A673 (cell line): Measurements from ENCODE around the gene MEOX2. TPM values are rescaled to one million over a fixed set of nuclear protein-coding genes. Genes with fewer than 3 reads are reported as not detected.

Experiments used
- BruUV-seq: library from RNA; stranded (reverse); fragments of 400-500 nt; replicated peaks from 2 replicates; lab custom pipeline; 2021; lab: Mats Ljungman, UMichigan
- CTCF ChIA-PET: fragments of 300-600 bp; sonication (Branson Sonifier 250); formaldehyde crosslinking; loops from one replicate; lab custom pipeline; 2022; ENCODE audit warnings: antibody characterized with exemption; lab: Charles Lee
- POLR2A ChIA-PET: fragments of 300-600 bp; sonication (Branson Sonifier 250); formaldehyde crosslinking; loops from one replicate; lab custom pipeline; 2022; ENCODE audit warnings: antibody characterized with exemption; ENCODE audit not compliant: low non-redundant PET; lab: Charles Lee
- DNase-seq: peaks from one replicate; pipeline ENCODE4 v3.0.0-alpha.2; 2015; ENCODE audit warnings: low spot score
- H3K27ac ChIP-seq: fragments of 200-600 bp; sonication (generic); 2 replicates; pipeline ENCODE4 v1.5.1; 2016; ENCODE audit warnings: mixed run types, low read depth, mild to moderate bottlenecking, mixed read lengths, antibody characterized with exemption, low read length; ENCODE audit not compliant: poor library complexity, severe bottlenecking
- H3K27me3 ChIP-seq: fragments of 200-600 bp; sonication (generic); replicated peaks from 2 replicates; pipeline ENCODE4 v1.6.1; 2017; ENCODE audit warnings: mixed run types, low read depth, mild to moderate bottlenecking, mixed read lengths, antibody characterized with exemption, low read length; ENCODE audit not compliant: insufficient read depth, poor library complexity
- H3K36me3 ChIP-seq: fragments of 200-600 bp; sonication (generic); 2 replicates; pipeline ENCODE4 v1.6.1; 2016; ENCODE audit warnings: mixed run types, mild to moderate bottlenecking, mixed read lengths, antibody characterized with exemption, low read length; ENCODE audit not compliant: insufficient read depth, poor library complexity, severe bottlenecking
- H3K4me1 ChIP-seq: fragments of 200-600 bp; sonication (generic); 2 replicates; pipeline ENCODE4 v1.6.1; 2017; ENCODE audit warnings: mixed run types, mild to moderate bottlenecking, mixed read lengths, antibody characterized with exemption, low read length; ENCODE audit not compliant: insufficient read depth, poor library complexity, severe bottlenecking
- H3K4me3 ChIP-seq: fragments of 200-600 bp; sonication (generic); 2 replicates; pipeline ENCODE4 v1.5.1; 2016; ENCODE audit warnings: low read depth, mixed run types, mild to moderate bottlenecking, mixed read lengths, low read length; ENCODE audit not compliant: poor library complexity, severe bottlenecking
- H3K9me3 ChIP-seq: fragments of 200-600 bp; sonication (generic); 2 replicates; pipeline ENCODE4 v1.6.1; 2016; ENCODE audit warnings: mixed run types, low read depth, mild to moderate bottlenecking, mixed read lengths, antibody characterized with exemption, low read length; ENCODE audit not compliant: poor library complexity, severe bottlenecking
- CTCF ChIP-seq: fragments of 300-800, 200-600 bp; sonication (generic); conservative IDR thresholded peaks from 2 replicates; pipeline ENCODE4 v1.5.1; 2017; ENCODE audit warnings: low read depth, mild to moderate bottlenecking, antibody characterized with exemption, low read length, moderate library complexity, mixed read lengths
- EZH2 ChIP-seq: fragments of 200-600 bp; sonication (generic); IDR thresholded peaks from 2 replicates; pipeline ENCODE4 v1.6.1; 2017; ENCODE audit warnings: borderline replicate concordance, low read depth, mild to moderate bottlenecking, mixed read lengths, antibody characterized with exemption, low read length; ENCODE audit not compliant: poor library complexity, severe bottlenecking
- intact Hi-C: fragments of 100-400 bp; cut with micrococcal nuclease; formaldehyde crosslinking; loops from one replicate; pipeline ENCODE4 v1.10.0; 2022; ENCODE audit not compliant: unreplicated experiment
- total RNA-seq: library from RNA; stranded (reverse); gene quantifications from 2 replicates; pipeline ENCODE4 v1.2.3, GENCODE V29; 2021

The MEOX2 gene
- total RNA-seq, 1 experiment from 2014 or later: not detected

- TF ChIP-seq EZH2 (no peak), CTCF (no peak)
- ChIA-PET POLR2A (no interaction called here), CTCF (no interaction called here)
- Histone ChIP-seq H3K27me3 (no peaks in the 10 kb centered on the region), H3K4me3 (no peak overlapping the region), H3K9me3 (no peaks in the 10 kb centered on the region), H3K27ac (no peak overlapping the region), H3K4me1 (no peaks in the 10 kb centered on the region), H3K36me3 (no peaks in the 10 kb centered on the region)
- intact Hi-C loops: no loop called here
- no TSS peak for BruUV-seq
- no peak for DNase-seq
Measured at GRCh38 chr7:15601175-15601574, 85.3 kb downstream of the MEOX2 start.

- Histone ChIP-seq H3K4me1 (no peaks in the 10 kb centered on the region), H3K4me3 (no peak overlapping the region), H3K27ac (no peak overlapping the region), H3K36me3 (no peaks in the 10 kb centered on the region), H3K9me3 (no peaks in the 10 kb centered on the region), H3K27me3 (no peaks in the 10 kb centered on the region)
- BruUV-seq: no TSS peak
- no peak for DNase-seq
- ChIA-PET POLR2A (no interaction called here), CTCF (no interaction called here)
- intact Hi-C loops: no loop called here
- TF ChIP-seq CTCF: no peak
- no peak for TF ChIP-seq EZH2
Measured at GRCh38 chr7:15600298-15600697, 86.2 kb downstream of the MEOX2 start.

- intact Hi-C loops: no loop called here
- Histone ChIP-seq H3K4me3 (no peak overlapping the region), H3K4me1 (no peaks in the 10 kb centered on the region), H3K27me3 (no peaks in the 10 kb centered on the region), H3K36me3 (no peaks in the 10 kb centered on the region), H3K9me3 (no peaks in the 10 kb centered on the region), H3K27ac (no peak overlapping the region)
- TF ChIP-seq EZH2: no peak
- TF ChIP-seq CTCF: no peak
- no peak for DNase-seq
- ChIA-PET POLR2A (no interaction called here), CTCF (no interaction called here)
- no TSS peak for BruUV-seq
Measured at GRCh38 chr7:15594461-15594860, 92.0 kb downstream of the MEOX2 start.
